SJSA1 (cell line): ENCODE data around the gene TULP4. TPM values are rescaled to one million over a fixed set of nuclear protein-coding genes. Genes with fewer than 3 reads are reported as not detected.
"Not testable (repeated sequence)": the region's sequence is repeated elsewhere in the genome, so short reads cannot be mapped to it uniquely, and the experiment has no call there.

Source experiments
- DNase-seq, 2 experiments: peaks; one replicate each; pipeline ENCODE4 v3.0.0-alpha.2; 2015 to 2020; ENCODE audit warnings: low spot score in 2 of 2, low read depth in 1 of 2
- H3K27ac ChIP-seq: fragments of 250-450 bp; sonication (Bioruptor Pico); 2 replicates; pipeline ENCODE4 v1.5.1; 2020; ENCODE audit warnings: mild to moderate bottlenecking, moderate library complexity
- H3K27me3 ChIP-seq: fragments of 250-450 bp; sonication (Bioruptor Pico); replicated peaks from 2 replicates; pipeline ENCODE4 v1.5.1; 2020; ENCODE audit warnings: mild to moderate bottlenecking, moderate library complexity
- H3K36me3 ChIP-seq: fragments of 250-450 bp; sonication (Bioruptor Pico); 2 replicates; pipeline ENCODE4 v1.5.1; 2020; ENCODE audit warnings: mild to moderate bottlenecking
- H3K4me1 ChIP-seq: fragments of 250-450 bp; sonication (Bioruptor Pico); replicated peaks from 2 replicates; pipeline ENCODE4 v1.6.1; 2021; ENCODE audit warnings: mild to moderate bottlenecking
- H3K4me3 ChIP-seq: fragments of 250-450 bp; sonication (Bioruptor Pico); 2 replicates; pipeline ENCODE4 v1.5.1; 2020; ENCODE audit warnings: mild to moderate bottlenecking
- H3K9me3 ChIP-seq: fragments of 250-450 bp; sonication (Bioruptor Pico); replicated peaks from 2 replicates; pipeline ENCODE4 v1.5.1; 2020; ENCODE audit warnings: mild to moderate bottlenecking
- total RNA-seq: library from RNA; depleted of rRNA; stranded (reverse); fragments of >200 nt; shearing (Covaris generic); gene quantifications from 2 replicates; pipeline ENCODE4 v1.2.3, GENCODE V29; 2014

TULP4 gene
- total RNA-seq, 1 experiment from 2014 or later, result 70.1 TPM

- Histone ChIP-seq H3K27ac (no peak overlapping the region), H3K4me3 (no peak overlapping the region), H3K9me3 (no peaks in the 10 kb centered on the region), H3K36me3 (peaks cover 8% of the 10 kb centered on the region), H3K27me3 (no peaks in the 10 kb centered on the region), H3K4me1 (peaks cover 48% of the 10 kb centered on the region)
- DNase-seq, result no peak
Measured at GRCh38 chr6:158457616-158458278, 145.5 kb downstream of the TULP4 start.

GRCh38 chr6:158459726-158460125, 147.5 kb downstream of the TULP4 start:
- DNase-seq, result no peak
- H3K27ac ChIP-seq, result peak overlapping the region; percentile 55
- no peak overlapping the region for H3K4me3 ChIP-seq
- H3K9me3 ChIP-seq, result no peaks in the 10 kb centered on the region
- H3K36me3 ChIP-seq, result peaks cover 17% of the 10 kb centered on the region
- H3K27me3 ChIP-seq, result no peaks in the 10 kb centered on the region
- peaks cover 48% of the 10 kb centered on the region for H3K4me1 ChIP-seq

GRCh38 chr6:158460602-158461169, 148.4 kb downstream of the TULP4 start:
- H3K36me3 ChIP-seq, result peaks cover 17% of the 10 kb centered on the region
- peaks cover 46% of the 10 kb centered on the region for H3K4me1 ChIP-seq
- H3K27me3 ChIP-seq, result no peaks in the 10 kb centered on the region
- DNase-seq, result peak; percentile 70 to 90
- H3K27ac ChIP-seq, result peak overlapping the region; percentile 55
- H3K4me3 ChIP-seq, result no peak overlapping the region
- H3K9me3 ChIP-seq, result no peaks in the 10 kb centered on the region

GRCh38 chr6:158461954-158462353, 149.7 kb downstream of the TULP4 start:
- no peak for DNase-seq
- peaks cover 35% of the 10 kb centered on the region for H3K4me1 ChIP-seq
- peaks cover 17% of the 10 kb centered on the region for H3K36me3 ChIP-seq
- H3K4me3 ChIP-seq, result no peak overlapping the region
- 0 out of 2 replicates have a peak, but pooled peaks cover 3% of the 10 kb centered on the region for H3K9me3 ChIP-seq
- no peaks in the 10 kb centered on the region for H3K27me3 ChIP-seq
- no peak overlapping the region for H3K27ac ChIP-seq

GRCh38 chr6:158464483-158464882, 152.2 kb downstream of the TULP4 start:
- 0 out of 2 replicates have a peak, but pooled peaks cover 3% of the 10 kb centered on the region for H3K9me3 ChIP-seq
- peaks cover 20% of the 10 kb centered on the region for H3K4me1 ChIP-seq
- DNase-seq, result no peak
- H3K27ac ChIP-seq, result no peak overlapping the region
- no peaks in the 10 kb centered on the region for H3K27me3 ChIP-seq
- no peak overlapping the region for H3K4me3 ChIP-seq
- peaks cover 12% of the 10 kb centered on the region for H3K36me3 ChIP-seq

GRCh38 chr6:158465257-158465656, 153.0 kb downstream of the TULP4 start:
- Histone ChIP-seq H3K36me3 (peaks cover 12% of the 10 kb centered on the region), H3K4me3 (no peak overlapping the region)
- no peak for DNase-seq

GRCh38 chr6:158465747-158466146, 153.5 kb downstream of the TULP4 start:
- Histone ChIP-seq H3K27me3 (no peaks in the 10 kb centered on the region), H3K36me3 (peaks cover 12% of the 10 kb centered on the region), H3K27ac (no peak overlapping the region), H3K4me3 (no peak overlapping the region), H3K4me1 (peaks cover 9% of the 10 kb centered on the region), H3K9me3 (0 out of 2 replicates have a peak, but pooled peaks cover 3% of the 10 kb centered on the region)
- DNase-seq, result no peak

More at GRCh38 chr6:158465257-158465656, 153.0 kb downstream of the TULP4 start:
- Histone ChIP-seq H3K4me1 (peaks cover 13% of the 10 kb centered on the region), H3K9me3 (0 out of 2 replicates have a peak, but pooled peaks cover 3% of the 10 kb centered on the region), H3K27ac (no peak overlapping the region), H3K27me3 (no peaks in the 10 kb centered on the region)

- no peak for DNase-seq
- no peak overlapping the region for H3K4me3 ChIP-seq
- H3K27me3 ChIP-seq, result no peaks in the 10 kb centered on the region
- H3K4me1 ChIP-seq, result no peaks in the 10 kb centered on the region
- H3K9me3 ChIP-seq, result 0 out of 2 replicates have a peak, but pooled peaks cover 3% of the 10 kb centered on the region
- no peak overlapping the region for H3K27ac ChIP-seq
- H3K36me3 ChIP-seq, result peaks cover 10% of the 10 kb centered on the region
Measured at GRCh38 chr6:158467923-158468322, 155.7 kb downstream of the TULP4 start.

GRCh38 chr6:158468666-158469065, 156.4 kb downstream of the TULP4 start:
- Histone ChIP-seq H3K9me3 (0 out of 2 replicates have a peak, but pooled peaks cover 3% of the 10 kb centered on the region), H3K4me1 (no peaks in the 10 kb centered on the region), H3K4me3 (no peak overlapping the region), H3K27me3 (no peaks in the 10 kb centered on the region), H3K27ac (no peak overlapping the region), H3K36me3 (peaks cover 7% of the 10 kb centered on the region)
- DNase-seq, result no peak

- H3K4me3 ChIP-seq, DNase-seq, H3K27ac ChIP-seq, H3K9me3 ChIP-seq, H3K36me3 ChIP-seq, H3K27me3 ChIP-seq, H3K4me1 ChIP-seq: not testable (repeated sequence)
Measured at GRCh38 chr6:158470023-158470422, 157.8 kb downstream of the TULP4 start.

- Histone ChIP-seq H3K4me1 (peaks cover 21% of the 10 kb centered on the region), H3K27me3 (no peaks in the 10 kb centered on the region), H3K36me3 (no peaks in the 10 kb centered on the region; the same call in none of the 2 replicates), H3K27ac (no peak overlapping the region), H3K4me3 (no peak overlapping the region), H3K9me3 (0 out of 2 replicates have a peak, but pooled peaks cover 3% of the 10 kb centered on the region)
- DNase-seq, result no peak
Measured at GRCh38 chr6:158471339-158471738, 159.1 kb downstream of the TULP4 start.

- Histone ChIP-seq H3K27me3 (no peaks in the 10 kb centered on the region), H3K36me3 (peaks cover 3% of the 10 kb centered on the region)
- DNase-seq, result no peak
Measured at GRCh38 chr6:158472447-158472846, 160.2 kb downstream of the TULP4 start.

GRCh38 chr6:158474961-158475343, 162.7 kb downstream of the TULP4 start:
- peak overlapping the region; percentile 53 for H3K27ac ChIP-seq
- DNase-seq, result peak in 1 of 2 experiments; percentile 58
- no peak overlapping the region for H3K4me3 ChIP-seq
- peaks cover 24% of the 10 kb centered on the region for H3K4me1 ChIP-seq
- H3K9me3 ChIP-seq, result no peaks in the 10 kb centered on the region
- H3K27me3 ChIP-seq, result no peaks in the 10 kb centered on the region
- peaks cover 8% of the 10 kb centered on the region; the same call in 1 of the 2 replicates for H3K36me3 ChIP-seq

More at GRCh38 chr6:158472447-158472846, 160.2 kb downstream of the TULP4 start:
- Histone ChIP-seq H3K27ac (no peak overlapping the region), H3K4me1 (peaks cover 24% of the 10 kb centered on the region), H3K4me3 (no peak overlapping the region), H3K9me3 (no peaks in the 10 kb centered on the region)
